Bronchial epithelial cell (primary cell): ENCODE results near the gene DRG1. TPM values are rescaled to one million over a fixed set of nuclear protein-coding genes. Genes with fewer than 3 reads are reported as not detected.
A peak's percentile ranks its signal among the peaks of the same experiment; 100 is the strongest.

Experiments used
- DNase-seq: peaks from one replicate; pipeline ENCODE4 v3.0.0-alpha.2; 2010; ENCODE audit warnings: low read depth
- FAIRE-seq: peaks from 2 replicates; lab custom pipeline; 2011; peaks lifted over from hg19 to GRCh38; lab: Jason Lieb, UNC
- H3K27me3 ChIP-seq: 2 replicates; pipeline ENCODE4 v1.5.1; 2011; ENCODE audit warnings: low read length; ENCODE audit not compliant: control insufficient read depth, insufficient read depth
- H3K36me3 ChIP-seq: 2 replicates; pipeline ENCODE4 v1.5.1; 2011; ENCODE audit warnings: low read length; ENCODE audit not compliant: control insufficient read depth, insufficient read depth
- H3K4me3 ChIP-seq: 2 replicates; pipeline ENCODE4 v1.5.1; 2011; ENCODE audit warnings: mild to moderate bottlenecking, low read depth, low read length, control low read depth
- total RNA-seq: library from RNA; depleted of rRNA; stranded (reverse); fragments of >200 nt; gene quantifications from 2 replicates; pipeline ENCODE4 v1.2.1, GENCODE V29; 2014
- TF ChIP-seq, protein P1 (sequence below): IDR thresholded peaks from 2 replicates; pipeline ENCODE4 v1.5.1; 2011; ENCODE audit warnings: mild to moderate bottlenecking, moderate library complexity, low read length, control low read depth, inconsistent platforms; ENCODE audit not compliant: insufficient read depth, severe bottlenecking

The DRG1 gene, protein sequence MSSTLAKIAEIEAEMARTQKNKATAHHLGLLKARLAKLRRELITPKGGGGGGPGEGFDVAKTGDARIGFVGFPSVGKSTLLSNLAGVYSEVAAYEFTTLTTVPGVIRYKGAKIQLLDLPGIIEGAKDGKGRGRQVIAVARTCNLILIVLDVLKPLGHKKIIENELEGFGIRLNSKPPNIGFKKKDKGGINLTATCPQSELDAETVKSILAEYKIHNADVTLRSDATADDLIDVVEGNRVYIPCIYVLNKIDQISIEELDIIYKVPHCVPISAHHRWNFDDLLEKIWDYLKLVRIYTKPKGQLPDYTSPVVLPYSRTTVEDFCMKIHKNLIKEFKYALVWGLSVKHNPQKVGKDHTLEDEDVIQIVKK
- 56.7 and 74.2 TPM in 2 replicates for total RNA-seq

DNA sequence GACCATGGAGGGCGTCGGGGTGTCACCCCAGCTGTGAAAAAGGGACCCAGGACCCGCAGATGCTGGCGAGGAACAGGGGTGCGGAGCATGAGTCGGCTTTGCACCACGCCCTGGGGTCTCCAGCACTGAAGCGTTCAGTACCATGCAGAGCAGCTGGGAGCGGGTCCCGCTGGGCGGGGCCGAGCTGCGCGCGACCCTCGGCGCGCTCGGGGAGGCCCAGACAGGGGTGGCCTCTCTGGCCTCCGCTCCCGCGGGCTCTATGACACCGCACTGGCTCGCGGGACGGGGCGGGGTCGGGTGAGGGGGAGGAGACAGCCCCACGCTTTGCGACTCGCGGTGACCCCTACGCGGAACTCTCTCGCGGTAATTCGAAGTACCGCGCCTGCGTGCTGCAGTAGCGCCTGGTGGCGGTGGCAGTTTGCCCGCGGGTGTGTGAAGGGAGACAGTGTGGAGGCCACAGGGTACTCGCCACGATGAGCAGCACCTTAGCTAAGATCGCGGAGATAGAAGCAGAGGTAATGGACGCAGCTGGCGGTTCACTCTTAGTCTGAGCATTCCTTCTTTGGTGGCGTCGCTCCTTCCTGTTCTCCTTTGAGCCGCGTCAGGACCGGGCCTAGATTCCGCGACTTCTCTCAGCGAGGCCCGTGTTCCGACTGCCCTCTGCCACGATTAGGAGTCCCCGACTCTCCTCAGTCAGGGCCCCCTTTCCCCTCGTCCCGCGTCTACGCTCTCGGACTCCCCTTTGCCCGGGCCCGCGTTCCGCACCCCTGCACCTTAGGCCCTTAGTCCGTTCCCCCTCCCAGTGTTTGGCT, at the start of gene DRG1:
DRG1 (plus strand) TSS at position 394 of the 812 bp plus-strand sequence; CDS start at position 474, 80 bp downstream.
- peak within 1 kb of the TSS; percentile 94 for H3K4me3 ChIP-seq
- peak; percentile 86 for DNase-seq
- FAIRE-seq = no peak
- H3K27me3 ChIP-seq = no peaks in the 10 kb centered on the region
- H3K36me3 ChIP-seq = peaks cover 3% of the 10 kb centered on the region
- TF ChIP-seq, protein P1, sequence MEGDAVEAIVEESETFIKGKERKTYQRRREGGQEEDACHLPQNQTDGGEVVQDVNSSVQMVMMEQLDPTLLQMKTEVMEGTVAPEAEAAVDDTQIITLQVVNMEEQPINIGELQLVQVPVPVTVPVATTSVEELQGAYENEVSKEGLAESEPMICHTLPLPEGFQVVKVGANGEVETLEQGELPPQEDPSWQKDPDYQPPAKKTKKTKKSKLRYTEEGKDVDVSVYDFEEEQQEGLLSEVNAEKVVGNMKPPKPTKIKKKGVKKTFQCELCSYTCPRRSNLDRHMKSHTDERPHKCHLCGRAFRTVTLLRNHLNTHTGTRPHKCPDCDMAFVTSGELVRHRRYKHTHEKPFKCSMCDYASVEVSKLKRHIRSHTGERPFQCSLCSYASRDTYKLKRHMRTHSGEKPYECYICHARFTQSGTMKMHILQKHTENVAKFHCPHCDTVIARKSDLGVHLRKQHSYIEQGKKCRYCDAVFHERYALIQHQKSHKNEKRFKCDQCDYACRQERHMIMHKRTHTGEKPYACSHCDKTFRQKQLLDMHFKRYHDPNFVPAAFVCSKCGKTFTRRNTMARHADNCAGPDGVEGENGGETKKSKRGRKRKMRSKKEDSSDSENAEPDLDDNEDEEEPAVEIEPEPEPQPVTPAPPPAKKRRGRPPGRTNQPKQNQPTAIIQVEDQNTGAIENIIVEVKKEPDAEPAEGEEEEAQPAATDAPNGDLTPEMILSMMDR = no peak

DNA sequence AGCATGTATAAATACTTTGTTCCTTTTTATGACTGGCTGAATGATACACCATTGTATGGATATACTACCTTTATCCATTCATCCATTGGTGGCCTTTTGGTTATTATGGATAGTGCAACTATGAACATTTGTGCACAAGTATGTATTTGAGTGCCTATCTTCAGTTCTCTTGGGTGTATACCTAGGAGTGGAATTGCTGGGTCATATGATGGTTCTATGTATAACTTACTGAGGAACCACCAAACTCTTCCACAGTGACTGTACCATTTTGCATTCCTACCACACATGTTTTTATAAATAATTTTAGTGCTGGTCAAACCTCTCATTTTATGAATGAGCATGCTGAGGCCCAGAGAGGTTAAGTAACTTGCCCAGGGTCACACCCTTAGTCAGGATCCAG, 49.4 kb upstream of the DRG1 start:
- no peaks in the 10 kb centered on the region for H3K27me3 ChIP-seq
- DNase-seq (no peak), FAIRE-seq (no peak)
- no peaks in the 10 kb centered on the region for H3K36me3 ChIP-seq
- TF ChIP-seq, protein P1 = no peak
- H3K4me3 ChIP-seq = no peak overlapping the region

DNA sequence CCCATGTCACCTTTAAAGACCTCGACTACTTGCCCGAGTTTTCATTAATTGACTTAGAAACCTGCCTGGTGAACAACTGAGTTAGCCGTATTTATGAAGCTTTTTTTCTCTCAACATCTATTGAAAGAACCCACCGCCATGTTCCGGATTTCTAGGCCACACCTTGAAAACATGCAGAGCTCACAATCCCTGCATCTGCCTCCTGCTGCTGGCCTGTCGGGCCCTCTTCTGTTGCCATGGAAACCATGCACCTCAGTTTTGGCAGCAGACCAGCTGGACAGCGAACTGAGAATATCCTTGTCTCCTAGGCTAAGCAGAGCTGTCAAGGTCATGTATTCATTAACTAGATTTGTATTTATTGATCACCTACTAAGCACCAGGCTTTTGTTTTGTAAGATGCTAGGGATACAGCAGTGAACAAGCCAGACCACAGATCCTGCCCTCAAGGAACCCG, 49.0 kb upstream of the DRG1 start:
- TF ChIP-seq, protein P1 = no peak
- DNase-seq = no peak
- Histone ChIP-seq H3K27me3 (no peaks in the 10 kb centered on the region), H3K4me3 (no peak overlapping the region), H3K36me3 (no peaks in the 10 kb centered on the region)
- no peak for FAIRE-seq

DNA sequence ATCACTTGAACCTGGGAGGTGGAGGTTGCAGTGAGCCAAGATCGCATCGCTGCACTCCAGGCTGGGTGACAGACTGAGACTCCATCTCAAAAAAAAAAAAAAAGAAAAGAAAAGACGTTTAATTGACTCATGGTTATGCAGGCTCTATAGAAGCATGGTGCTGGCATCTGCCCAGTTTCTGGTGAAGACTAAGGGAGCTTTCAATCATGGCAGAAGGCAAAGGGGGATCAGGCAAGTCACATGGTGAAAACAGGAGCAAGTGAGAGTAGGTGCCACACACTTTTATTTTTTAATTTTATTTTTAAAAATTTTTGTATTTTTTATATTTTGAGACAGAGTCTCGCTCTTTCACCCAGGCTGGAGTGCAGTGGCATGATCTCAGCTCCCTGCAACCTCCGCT, 44.9 kb upstream of the DRG1 start:
- TF ChIP-seq, protein P1 = no peak
- no peaks in the 10 kb centered on the region for H3K36me3 ChIP-seq
- no peak overlapping the region for H3K4me3 ChIP-seq
- no peak for DNase-seq
- no peaks in the 10 kb centered on the region for H3K27me3 ChIP-seq
- no peak for FAIRE-seq

DNA sequence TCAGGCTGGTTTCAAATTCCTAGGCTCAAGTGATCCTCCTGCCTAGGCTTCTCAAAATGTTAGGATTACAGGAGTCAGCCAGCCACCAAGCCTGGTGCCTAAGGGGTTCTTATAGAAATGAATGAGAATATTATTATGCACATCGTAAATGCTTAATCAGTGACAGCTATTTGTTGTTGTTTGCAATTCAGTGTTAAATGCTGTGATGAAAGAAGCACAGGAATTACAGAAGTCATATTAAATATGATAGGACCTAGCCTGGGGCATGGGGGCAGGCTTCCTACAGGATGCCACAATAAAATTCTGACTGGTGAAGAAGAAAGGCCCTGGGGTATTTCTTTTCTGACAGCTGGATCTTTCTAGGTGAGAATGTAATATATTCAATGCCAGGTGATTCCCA, 39.4 kb upstream of the DRG1 start:
- FAIRE-seq (no peak), DNase-seq (no peak)
- Histone ChIP-seq H3K27me3 (no peaks in the 10 kb centered on the region), H3K36me3 (no peaks in the 10 kb centered on the region), H3K4me3 (no peak overlapping the region)
- TF ChIP-seq, protein P1 = no peak
